Panc1 (cell line): ENCODE measurements around the gene C10orf143. TPM values are rescaled to one million over a fixed set of nuclear protein-coding genes. Genes with fewer than 3 reads are reported as not detected.

Experiments used
- ATAC-seq: fragments of 200-7000 bp; cut with Tn5 transposase; 2 replicates; pipeline ENCODE4 v1.9.1; 2020; ENCODE audit warnings: mild to moderate bottlenecking, moderate library complexity
- BruUV-seq: library from RNA; stranded (reverse); fragments of 400-500 nt; replicated peaks from 2 replicates; lab custom pipeline; 2021; lab: Mats Ljungman, UMichigan
- CTCF ChIA-PET: fragments of 300-600 bp; sonication (Branson Sonifier 250); formaldehyde crosslinking; loops from one replicate; lab custom pipeline; 2022; ENCODE audit warnings: antibody characterized with exemption; lab: Charles Lee
- POLR2A ChIA-PET: fragments of 300-600 bp; sonication (Branson Sonifier 250); formaldehyde crosslinking; loops from one replicate; lab custom pipeline; 2022; ENCODE audit warnings: antibody characterized with exemption; lab: Charles Lee
- DNase-seq: peaks from one replicate; pipeline ENCODE4 v3.0.0-alpha.2; 2010; ENCODE audit warnings: low read depth, low spot score
- H3K27ac ChIP-seq: 2 replicates; pipeline ENCODE4 v1.5.1; 2011; ENCODE audit warnings: mild to moderate bottlenecking, low read length, inconsistent platforms
- H3K27me3 ChIP-seq: fragments of 200-500 bp; sonication (Bioruptor generic); 2 replicates; pipeline ENCODE4 v1.6.0; 2014; ENCODE audit warnings: low read length, inconsistent platforms; ENCODE audit not compliant: control insufficient read depth, insufficient read depth
- H3K36me3 ChIP-seq: fragments of 200-500 bp; sonication (Bioruptor generic); 2 replicates; pipeline ENCODE4 v1.5.1; 2014; ENCODE audit warnings: inconsistent platforms, mild to moderate bottlenecking, low read length, moderate library complexity; ENCODE audit not compliant: control insufficient read depth, insufficient read depth
- H3K4me1 ChIP-seq: 2 replicates; pipeline ENCODE4 v1.5.1; 2011; ENCODE audit warnings: inconsistent platforms, mild to moderate bottlenecking, low read length, moderate library complexity; ENCODE audit not compliant: control insufficient read depth, insufficient read depth
- H3K4me3 ChIP-seq, 2 experiments: 2 replicates each; pipeline ENCODE4 v1.5.1; 2011 to 2012; ENCODE audit warnings: low read depth in 2 of 2, low read length in 2 of 2, mild to moderate bottlenecking in 2 of 2, inconsistent platforms in 1 of 2, moderate library complexity in 1 of 2
- H3K9me3 ChIP-seq: fragments of 200-500 bp; sonication (Bioruptor generic); 2 replicates; pipeline ENCODE4 v1.5.1; 2014; ENCODE audit warnings: low read depth, mild to moderate bottlenecking, inconsistent platforms, low read length, moderate library complexity; ENCODE audit not compliant: control insufficient read depth, insufficient read depth
- CTCF ChIP-seq: fragments of 450-650 bp; IDR thresholded peaks from 2 replicates; pipeline ENCODE4 v1.5.1; 2017; ENCODE audit warnings: mild to moderate bottlenecking
- POLR2AphosphoS5 ChIP-seq: IDR thresholded peaks from 2 replicates; pipeline ENCODE4 v1.6.1; 2012; ENCODE audit warnings: mild to moderate bottlenecking, low read depth, low read length, moderate library complexity
- REST ChIP-seq, 2 experiments: IDR thresholded peaks; 2 replicates each; pipeline ENCODE4 v1.6.1; 2011 to 2012; ENCODE audit warnings: low read depth in 2 of 2, control low read depth in 1 of 2, low read length in 1 of 2, mild to moderate bottlenecking in 1 of 2, moderate library complexity in 1 of 2; ENCODE audit not compliant: insufficient read depth in 1 of 2
- SIN3A ChIP-seq: IDR thresholded peaks from 2 replicates; pipeline ENCODE4 v1.6.1; 2012; ENCODE audit warnings: low read depth, mild to moderate bottlenecking, low read length, moderate library complexity, borderline replicate concordance; ENCODE audit not compliant: insufficient read depth
- TCF7L2 ChIP-seq: IDR thresholded peaks from 2 replicates; pipeline ENCODE4 v1.6.1; 2011; ENCODE audit warnings: mild to moderate bottlenecking, low read depth, low read length, inconsistent platforms
- in situ Hi-C: cut with HindIII; loops from 2 replicates; pipeline ENCODE4 v1.10.0; 2016; ENCODE audit warnings: low sequenced_read_pairs, low pct_unique_long_range_greater_than_20kb
- intact Hi-C: fragments of 100-400 bp; cut with micrococcal nuclease; formaldehyde crosslinking; loops from one replicate; pipeline ENCODE4 v1.10.0; 2022; ENCODE audit not compliant: unreplicated experiment
- total RNA-seq: library from RNA; stranded (reverse); gene quantifications from one replicate; pipeline ENCODE4 v1.2.1, GENCODE V29; 2021; ENCODE audit not compliant: unreplicated experiment

Gene C10orf143
- total RNA-seq, 1 experiment from 2014 or later, result 1.0 TPM

- intact Hi-C loops, result loop anchor here (10.0 kb wide), 2 partner anchors 243 to 1093 kb away; no protein-coding TSS in a partner anchor
- no peaks in the 10 kb centered on the region; the same call in 1 of the 2 replicates for H3K27me3 ChIP-seq
- peak; percentile 19; the same call in 1 of the 2 replicates for ATAC-seq
Measured at GRCh38 chr10:130128062-130128781, 17.6 kb upstream of the C10orf143 start.

GRCh38 chr10:130127364-130128061 lies 16.9 kb upstream of the C10orf143 start:
- POLR2A ChIA-PET, result interaction anchor here (2.5 kb wide), 1 partner anchor 17 kb away, joined by 6 read pairs; the partner anchor contains the start of gene C10orf143
- Histone ChIP-seq H3K36me3 (no peaks in the 10 kb centered on the region), H3K4me3 (no peak overlapping the region), H3K27me3 (no peaks in the 10 kb centered on the region; the same call in 1 of the 2 replicates), H3K4me1 (peaks cover 13% of the 10 kb centered on the region), H3K9me3 (no peaks in the 10 kb centered on the region), H3K27ac (no peak overlapping the region)
- in situ Hi-C loops, result no loop called here
- no TSS peak for BruUV-seq
- CTCF ChIA-PET, result interaction anchor here (0.5 to 1.7 kb wide), 3 partner anchors 11 to 29 kb away, joined by 3 to 8 read pairs (median 4); partner anchors contain the start of gene C10orf143
- TF ChIP-seq POLR2AphosphoS5, result no peak
- peak; percentile 96 for TF ChIP-seq CTCF
- DNase-seq (peak; percentile 65), ATAC-seq (peak; percentile 98)
- intact Hi-C loops, result loop anchor here (10.0 kb wide), 2 partner anchors 243 to 1093 kb away; no protein-coding TSS in a partner anchor

More at GRCh38 chr10:130128062-130128781, 17.6 kb upstream of the C10orf143 start:
- ChIA-PET CTCF (interaction anchor here (1.6 to 1.7 kb wide), 2 partner anchors 12 to 17 kb away, joined by 3 to 8 read pairs; partner anchors contain the start of gene C10orf143), POLR2A (interaction anchor here (2.5 kb wide), 1 partner anchor 17 kb away, joined by 6 read pairs; the partner anchor contains the start of gene C10orf143)
- H3K4me1 ChIP-seq, result peaks cover 13% of the 10 kb centered on the region
- H3K36me3 ChIP-seq, result no peaks in the 10 kb centered on the region
- H3K9me3 ChIP-seq, result no peaks in the 10 kb centered on the region
- in situ Hi-C loops, result no loop called here
- H3K27ac ChIP-seq, result 0 out of 2 replicates have a peak overlapping the region, but pooled peaks have one; percentile 19
- H3K4me3 ChIP-seq, result no peak overlapping the region
- no peak for DNase-seq
- TF ChIP-seq SIN3A (no peak), POLR2AphosphoS5 (no peak), TCF7L2 (0 out of 2 replicates have a peak, but pooled peaks have one; percentile 66)
- no TSS peak for BruUV-seq

- no peak overlapping the region for H3K4me3 ChIP-seq
- H3K27me3 ChIP-seq, result no peaks in the 10 kb centered on the region
- H3K9me3 ChIP-seq, result no peaks in the 10 kb centered on the region
- H3K27ac ChIP-seq, result no peak overlapping the region
- ChIA-PET POLR2A (no interaction called here), CTCF (interaction anchor here (0.6 kb wide), 1 partner anchor 12 kb away, joined by 3 read pairs; no protein-coding TSS in a partner anchor)
- no TSS peak for BruUV-seq
- no peaks in the 10 kb centered on the region for H3K36me3 ChIP-seq
- in situ Hi-C loops (no loop called here), intact Hi-C loops (loop anchor here (10.0 kb wide), 2 partner anchors 237 to 1087 kb away; no protein-coding TSS in a partner anchor)
- ATAC-seq (peak; percentile 66), DNase-seq (no peak)
- 0 out of 2 replicates have a peak, but pooled peaks cover 3% of the 10 kb centered on the region for H3K4me1 ChIP-seq
- no peak for TF ChIP-seq POLR2AphosphoS5
- no peak for TF ChIP-seq TCF7L2
- TF ChIP-seq REST (IDR thresholded peaks at IDR 0.05; ENCODE audit: insufficient read depth in 1 of 2, low read depth in 2 of 2, low read length in 1 of 2), result no peak
- TF ChIP-seq SIN3A, result no peak
- no peak for TF ChIP-seq CTCF
Measured at GRCh38 chr10:130121486-130122079, 11.0 kb upstream of the C10orf143 start.
